Subcutaneous abdominal adipose tissue (tissue), 5 donors: ENCODE results near the gene GKN1.

Source experiments
- H3K27ac ChIP-seq: one replicate; pipeline ENCODE4 v1.7.0; 2013; ENCODE audit warnings: low read depth, mild to moderate bottlenecking, inconsistent platforms, low read length, moderate library complexity
- H3K27me3 ChIP-seq, 5 donors: one replicate each; pipeline ENCODE4 v1.7.0; 2013; ENCODE audit warnings: low read length in 5 of 5, inconsistent platforms in 1 of 5; ENCODE audit not compliant: control insufficient read depth in 5 of 5, insufficient read depth in 4 of 5
- H3K36me3 ChIP-seq, 5 donors: one replicate each; pipeline ENCODE4 v1.7.0; 2013; ENCODE audit warnings: low read length in 5 of 5; ENCODE audit not compliant: control insufficient read depth in 5 of 5, insufficient read depth in 5 of 5
- H3K4me1 ChIP-seq, 5 donors: one replicate each; pipeline ENCODE4 v1.7.0; 2013; ENCODE audit warnings: low read length in 5 of 5, mild to moderate bottlenecking in 3 of 5, moderate library complexity in 1 of 5; ENCODE audit not compliant: control insufficient read depth in 5 of 5, insufficient read depth in 5 of 5
- H3K4me3 ChIP-seq, 5 donors: one replicate each; pipeline ENCODE4 v1.7.0; 2013; ENCODE audit warnings: low read length in 5 of 5, low read depth in 1 of 5
- H3K9ac ChIP-seq, 5 donors: one replicate each; pipeline ENCODE4 v1.7.0; 2013; ENCODE audit warnings: low read length in 5 of 5, mild to moderate bottlenecking in 4 of 5, moderate library complexity in 3 of 5
- H3K9me3 ChIP-seq, 5 donors: one replicate each; pipeline ENCODE4 v1.7.0; 2013; ENCODE audit warnings: low read length in 5 of 5; ENCODE audit not compliant: control insufficient read depth in 5 of 5
- donor health status: healthy.
- donor health status: healthy.
- donor health status: healthy.
- donor health status: healthy.
- donor health status: healthy.

The GKN1 gene

DNA sequence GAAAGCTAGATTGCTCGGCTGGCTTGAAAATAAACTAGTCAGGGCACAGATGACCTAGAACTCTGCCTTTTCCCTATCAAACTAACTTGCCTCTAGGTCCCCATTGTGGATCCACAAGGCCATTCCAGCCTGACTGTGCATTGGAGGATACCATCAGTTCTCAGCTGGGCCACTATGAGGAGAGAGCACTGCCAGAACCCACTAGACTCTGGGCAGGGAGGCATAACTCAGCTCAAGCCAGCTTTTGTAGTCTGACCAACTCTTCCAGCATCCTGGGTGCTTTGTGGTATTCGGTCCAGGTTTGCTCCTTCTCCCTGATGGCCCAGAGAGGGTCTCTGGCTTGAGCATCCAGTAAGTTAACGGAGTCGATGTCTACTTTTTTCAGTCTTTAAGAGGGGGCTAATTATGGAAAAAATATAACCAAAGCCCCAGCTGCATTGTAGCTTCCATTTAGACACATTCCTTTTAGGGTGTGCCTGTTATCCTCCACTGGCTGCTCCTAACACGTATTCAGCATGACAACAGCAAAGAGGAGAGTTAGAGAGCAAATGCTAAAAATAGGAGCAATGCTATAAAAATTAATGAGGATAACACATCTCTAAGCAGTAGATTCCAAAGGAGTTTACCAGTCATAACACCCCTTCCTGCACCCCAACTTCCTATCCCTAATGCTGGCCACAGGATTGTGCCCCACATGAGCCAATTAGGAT is 36.9 kb upstream of the GKN1 start:
- Histone ChIP-seq H3K4me3 (no peak overlapping the region), H3K9me3 (no peaks in the 10 kb centered on the region), H3K27ac (no peak overlapping the region), H3K9ac (no peak overlapping the region), H3K27me3 (no peaks in the 10 kb centered on the region), H3K36me3 (no peaks in the 10 kb centered on the region), H3K4me1 (peaks cover under 1 to 22% (median 14%) of the 10 kb centered on the region in 5 donors)

DNA sequence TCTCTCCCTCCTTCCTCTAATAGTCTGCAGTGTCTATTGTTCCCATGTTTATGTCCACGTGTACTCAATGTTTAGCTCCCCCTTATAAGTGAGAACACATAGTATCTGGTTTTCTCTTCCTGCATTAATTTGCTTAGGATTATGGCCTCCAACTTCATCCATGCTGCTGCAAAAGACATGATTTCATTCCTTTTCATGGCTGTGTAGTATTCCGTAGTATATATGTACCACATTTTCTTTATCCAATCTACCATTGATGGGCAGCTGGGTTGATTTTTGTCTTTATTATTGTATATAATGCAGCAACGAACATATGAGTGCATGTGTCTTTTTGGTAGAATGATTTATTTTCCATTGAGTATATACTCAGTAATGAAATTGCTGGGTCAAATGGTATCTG is 35.5 kb upstream of the GKN1 start:
- Histone ChIP-seq H3K4me1 (peaks cover 0 to 14% (median 7%) of the 10 kb centered on the region in 5 donors), H3K36me3 (no peaks in the 10 kb centered on the region), H3K27me3 (no peaks in the 10 kb centered on the region), H3K9me3 (no peaks in the 10 kb centered on the region), H3K27ac (no peak overlapping the region), H3K9ac (no peak overlapping the region), H3K4me3 (no peak overlapping the region)

DNA sequence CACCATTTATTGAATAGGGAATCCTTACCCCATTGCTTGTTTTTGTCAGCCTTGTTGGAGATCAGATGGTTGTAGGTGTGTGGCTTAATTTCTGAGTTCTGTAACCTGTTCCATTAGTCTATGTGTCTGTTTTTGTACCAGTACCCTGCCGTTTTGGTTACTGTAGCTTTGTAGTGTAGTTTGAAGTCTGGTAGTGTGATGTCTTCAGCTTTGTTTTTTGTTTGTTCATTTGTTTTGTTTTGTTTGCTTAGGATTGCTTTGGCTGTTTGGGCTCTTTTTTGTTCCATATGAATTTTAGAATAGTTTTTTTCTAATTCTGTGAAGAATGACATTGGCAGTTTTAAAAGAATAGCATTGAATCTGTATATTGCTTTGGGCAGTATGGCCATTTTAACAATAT is 34.5 kb upstream of the GKN1 start:
- Histone ChIP-seq H3K36me3 (no peaks in the 10 kb centered on the region), H3K4me3 (no peak overlapping the region), H3K9me3 (no peaks in the 10 kb centered on the region), H3K9ac (no peak overlapping the region), H3K27ac (no peak overlapping the region), H3K4me1 (peaks cover 0 to 11% (median 6%) of the 10 kb centered on the region in 5 donors), H3K27me3 (no peaks in the 10 kb centered on the region)

DNA sequence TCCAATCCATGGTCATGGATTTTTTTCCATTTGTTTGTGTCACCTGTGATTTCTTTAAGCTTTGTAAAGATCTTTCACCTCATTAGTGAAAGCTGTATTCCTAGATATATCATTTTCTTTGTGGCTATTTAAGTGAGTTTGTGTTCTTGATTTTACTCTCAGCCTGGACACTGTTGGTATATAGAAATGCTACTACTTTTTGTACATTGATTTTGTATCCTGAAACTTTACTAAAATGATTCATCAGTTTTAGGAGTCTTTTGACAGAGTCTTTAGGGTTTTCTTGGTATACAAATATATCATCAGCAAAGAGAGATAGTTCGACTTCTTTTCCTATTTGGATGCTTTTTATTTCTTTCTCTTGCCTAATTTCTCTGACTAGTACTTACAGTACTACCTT is 34.1 kb upstream of the GKN1 start:
- peaks cover 0 to 11% (median 6%) of the 10 kb centered on the region in 5 donors for H3K4me1 ChIP-seq
- no peak overlapping the region for H3K9ac ChIP-seq
- no peaks in the 10 kb centered on the region for H3K36me3 ChIP-seq
- no peaks in the 10 kb centered on the region for H3K9me3 ChIP-seq
- H3K27me3 ChIP-seq, result no peaks in the 10 kb centered on the region
- no peak overlapping the region for H3K4me3 ChIP-seq
- H3K27ac ChIP-seq, result no peak overlapping the region

DNA sequence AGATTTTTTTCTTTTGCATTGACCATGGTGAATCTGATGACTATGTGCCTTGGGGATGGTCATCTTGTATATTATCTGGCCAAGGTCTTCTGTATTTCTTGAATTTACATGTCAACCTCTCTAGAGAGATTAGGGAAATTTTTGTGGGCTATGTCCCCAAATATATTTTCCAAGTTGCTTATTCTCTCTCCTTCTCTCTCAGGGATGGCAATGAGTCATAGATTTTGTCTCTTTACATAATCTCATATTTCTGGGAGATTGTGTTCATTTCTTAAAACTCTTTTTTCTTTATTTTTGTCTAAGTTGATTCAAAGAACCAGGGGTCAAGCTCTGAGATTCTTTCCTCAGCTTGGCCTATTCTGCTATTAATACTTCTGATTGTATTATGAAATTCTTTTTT is 31.6 kb upstream of the GKN1 start:
- Histone ChIP-seq H3K9ac (peak overlapping the region in 1 of 5 donors; percentile 45), H3K4me1 (peaks cover 0 to 11% (median 6%) of the 10 kb centered on the region in 5 donors), H3K27me3 (no peaks in the 10 kb centered on the region), H3K9me3 (no peaks in the 10 kb centered on the region), H3K36me3 (no peaks in the 10 kb centered on the region), H3K27ac (peak overlapping the region; percentile 69), H3K4me3 (no peak overlapping the region)

DNA sequence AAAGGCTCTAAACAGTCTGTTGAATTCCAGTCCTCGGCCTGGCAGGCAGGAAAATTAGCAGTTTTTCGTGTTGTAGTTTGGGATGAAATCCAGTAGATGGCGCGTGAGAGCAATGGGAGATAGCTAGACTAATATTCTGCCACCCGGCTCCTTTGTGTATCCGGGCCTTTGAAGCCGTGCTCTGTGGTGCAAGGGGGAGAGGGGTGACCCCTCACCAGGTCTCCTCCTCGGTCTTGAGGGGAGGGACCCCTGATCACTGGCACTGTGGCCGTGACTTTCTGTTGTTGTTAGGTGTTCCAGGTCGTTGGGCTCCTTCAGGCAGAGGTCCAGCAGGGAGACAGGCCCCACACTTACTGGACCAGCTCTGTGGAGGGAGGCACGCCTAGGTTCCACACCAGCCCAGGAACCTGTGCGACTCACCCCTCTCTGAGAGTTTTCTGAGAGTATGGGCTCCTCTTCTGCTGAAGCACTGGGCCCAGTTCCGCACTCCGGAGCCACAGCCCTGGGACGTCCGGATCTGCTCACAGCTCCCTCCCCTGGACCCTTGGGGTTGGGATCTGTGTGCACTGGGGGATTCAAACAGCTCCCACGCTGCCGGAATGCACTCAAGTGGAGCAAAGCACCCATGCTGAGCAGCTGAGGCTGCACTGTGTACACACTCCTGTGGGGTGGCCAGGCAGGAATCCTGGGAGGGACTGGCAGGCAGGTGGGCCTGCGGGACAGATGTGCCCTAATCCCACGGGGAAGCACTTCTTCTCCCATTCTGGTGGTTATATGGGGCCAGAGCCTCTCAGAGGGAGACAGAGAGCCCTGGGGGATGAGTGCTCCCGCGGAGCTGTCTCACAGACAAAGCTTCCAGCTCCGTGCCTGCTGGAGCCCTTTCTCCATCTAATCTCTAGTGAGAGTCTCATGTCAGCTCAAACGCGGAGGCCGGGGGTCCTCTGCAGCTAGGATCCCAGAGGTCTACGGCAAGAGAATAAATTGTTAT is 30.6 kb upstream of the GKN1 start:
- Histone ChIP-seq H3K27me3 (no peaks in the 10 kb centered on the region), H3K9me3 (no peaks in the 10 kb centered on the region), H3K27ac (peak overlapping the region; percentile 69), H3K36me3 (no peaks in the 10 kb centered on the region), H3K9ac (peak overlapping the region in 2 of 5 donors; percentile 3 to 45), H3K4me1 (peaks cover 0 to 11% (median 6%) of the 10 kb centered on the region in 5 donors), H3K4me3 (no peak overlapping the region)

DNA sequence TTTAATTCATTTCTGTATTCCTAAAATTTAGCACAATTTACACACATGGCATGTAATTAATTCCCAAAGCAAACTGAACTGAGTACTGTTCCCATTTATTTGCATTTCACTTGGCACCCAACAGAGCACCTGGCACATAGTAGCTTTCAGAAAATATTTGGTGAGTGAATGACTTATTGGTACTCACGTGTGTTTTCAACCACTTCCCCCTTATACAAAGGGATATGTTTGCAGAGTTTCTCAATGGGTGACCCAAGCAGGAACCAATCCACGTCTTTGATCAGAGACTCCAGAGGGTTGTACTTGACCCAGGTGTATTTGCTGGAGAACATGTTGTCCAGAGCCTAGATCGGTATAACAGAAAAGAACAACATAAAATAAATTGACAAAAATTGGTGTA is 28.3 kb upstream of the GKN1 start:
- H3K36me3 ChIP-seq, result no peaks in the 10 kb centered on the region
- peaks cover 0 to 11% (median 6%) of the 10 kb centered on the region in 5 donors for H3K4me1 ChIP-seq
- H3K9ac ChIP-seq, result no peak overlapping the region
- H3K27me3 ChIP-seq, result peaks cover 0 to 2% (median 0%) of the 10 kb centered on the region in 5 donors
- no peak overlapping the region for H3K27ac ChIP-seq
- H3K4me3 ChIP-seq, result no peak overlapping the region
- no peaks in the 10 kb centered on the region for H3K9me3 ChIP-seq

DNA sequence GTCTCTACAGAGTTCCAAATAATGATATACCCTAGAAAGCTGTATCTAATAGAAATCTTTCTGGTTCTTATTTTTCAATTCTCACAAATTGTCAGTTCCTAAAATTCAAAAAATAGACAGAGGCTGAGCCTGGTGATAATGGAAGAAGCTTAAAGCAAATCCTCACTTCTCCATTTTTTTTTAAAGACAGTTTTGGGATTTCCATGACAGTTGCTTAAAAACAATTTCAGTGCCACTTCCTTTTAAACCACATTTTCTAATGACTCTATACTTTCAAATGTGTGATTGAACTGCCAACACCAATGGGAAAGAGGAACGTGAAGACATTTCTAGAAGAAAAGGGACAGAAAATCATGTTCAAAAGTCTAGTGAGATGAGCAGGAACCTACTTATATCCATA is 25.7 kb upstream of the GKN1 start:
- H3K4me1 ChIP-seq, result peaks cover 0 to 4% (median 2%) of the 10 kb centered on the region in 5 donors
- H3K36me3 ChIP-seq, result no peaks in the 10 kb centered on the region
- H3K27me3 ChIP-seq, result peaks cover 0 to 2% (median 0%) of the 10 kb centered on the region in 5 donors
- H3K27ac ChIP-seq, result no peak overlapping the region
- no peaks in the 10 kb centered on the region for H3K9me3 ChIP-seq
- H3K9ac ChIP-seq, result no peak overlapping the region
- H3K4me3 ChIP-seq, result no peak overlapping the region

DNA sequence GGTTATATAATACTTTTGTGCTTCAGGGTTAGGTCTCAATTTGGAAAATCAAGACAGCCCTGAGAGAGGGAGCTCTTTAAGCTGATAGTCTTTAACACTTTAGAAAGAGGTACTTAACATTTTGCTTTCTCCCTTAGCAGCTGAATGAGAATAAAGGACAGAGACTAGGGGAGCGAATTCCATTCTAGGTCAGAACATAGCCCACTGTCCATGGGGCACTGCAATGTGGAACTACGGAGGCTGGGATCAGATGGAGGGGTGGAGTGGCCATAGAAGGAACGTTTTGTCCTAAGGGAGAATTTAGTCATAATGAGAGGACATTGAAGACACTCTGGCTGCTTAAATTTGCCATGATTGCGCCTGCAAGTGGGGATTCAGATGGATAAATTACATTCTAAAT is 22.5 kb upstream of the GKN1 start:
- Histone ChIP-seq H3K9ac (no peak overlapping the region), H3K27me3 (peaks cover 0 to 2% (median 0%) of the 10 kb centered on the region in 5 donors), H3K9me3 (no peaks in the 10 kb centered on the region), H3K27ac (no peak overlapping the region), H3K36me3 (no peaks in the 10 kb centered on the region), H3K4me1 (peaks cover 0 to 3% (median 0%) of the 10 kb centered on the region in 5 donors), H3K4me3 (no peak overlapping the region)
